ENCODE measurements around the gene CIITA.
"Not testable (repeated sequence)": the region's sequence is repeated elsewhere in the genome, so short reads cannot be mapped to it uniquely, and the experiment has no call there.

CIITA gene

DNA sequence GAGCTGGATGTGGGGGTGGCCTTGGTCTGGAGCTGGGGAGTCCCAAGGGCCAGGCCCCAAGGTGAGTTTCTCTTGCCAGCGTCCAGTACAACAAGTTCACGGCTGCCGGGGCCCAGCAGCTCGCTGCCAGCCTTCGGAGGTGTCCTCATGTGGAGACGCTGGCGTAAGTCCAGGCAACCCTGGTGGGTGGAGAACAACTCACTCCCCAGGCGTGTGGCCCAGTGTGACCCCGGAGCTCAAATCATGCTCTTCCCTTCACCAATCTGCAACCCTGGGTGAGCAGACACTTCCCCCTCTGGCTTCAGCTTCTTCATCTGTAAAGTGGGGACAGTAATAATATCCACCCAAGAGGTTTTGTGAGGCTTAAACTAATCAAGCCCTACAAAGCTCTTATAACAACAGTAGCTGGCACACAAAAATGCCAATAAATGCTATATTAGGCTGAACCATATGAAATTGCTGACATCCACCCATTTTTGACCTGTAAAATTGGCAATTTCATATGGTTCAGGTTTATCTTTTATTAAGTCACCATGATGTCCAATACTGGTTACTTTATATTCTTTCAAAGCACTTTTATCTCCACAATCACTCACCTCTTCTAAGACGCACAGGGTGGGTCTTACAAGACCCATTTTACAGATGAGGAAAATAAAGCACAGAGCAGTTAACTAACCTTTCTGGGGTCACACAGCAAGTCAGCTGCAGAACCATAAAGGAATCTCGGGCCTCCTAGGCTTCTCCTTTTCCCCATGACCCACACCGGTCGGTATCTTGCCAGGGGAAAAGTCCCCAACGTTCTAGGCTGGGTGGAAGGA, 45.5 kb downstream of the CIITA start:
- DNase-seq, result no peak

DNA sequence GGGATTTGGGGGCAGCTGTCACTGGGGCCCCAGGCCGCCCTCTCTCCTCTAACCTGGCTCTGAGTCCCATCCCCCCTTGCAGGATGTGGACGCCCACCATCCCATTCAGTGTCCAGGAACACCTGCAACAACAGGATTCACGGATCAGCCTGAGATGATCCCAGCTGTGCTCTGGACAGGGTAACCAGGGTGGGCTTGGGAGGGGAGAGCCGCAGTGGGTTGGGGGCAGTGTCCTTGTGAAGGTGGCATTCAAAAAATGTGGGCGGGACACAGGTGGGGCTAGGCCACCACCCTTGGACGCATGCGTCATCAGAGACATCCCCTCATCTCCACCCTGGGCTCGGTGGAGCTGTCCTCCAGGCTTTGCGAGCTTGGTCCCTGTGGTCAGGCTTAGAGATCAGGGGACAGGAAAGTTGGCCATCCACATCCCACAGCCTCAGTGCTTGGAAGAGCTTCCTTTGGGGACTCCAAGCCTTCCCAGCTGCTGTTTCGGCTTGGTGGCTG, 46.2 kb downstream of the CIITA start:
- no peak for DNase-seq

DNA sequence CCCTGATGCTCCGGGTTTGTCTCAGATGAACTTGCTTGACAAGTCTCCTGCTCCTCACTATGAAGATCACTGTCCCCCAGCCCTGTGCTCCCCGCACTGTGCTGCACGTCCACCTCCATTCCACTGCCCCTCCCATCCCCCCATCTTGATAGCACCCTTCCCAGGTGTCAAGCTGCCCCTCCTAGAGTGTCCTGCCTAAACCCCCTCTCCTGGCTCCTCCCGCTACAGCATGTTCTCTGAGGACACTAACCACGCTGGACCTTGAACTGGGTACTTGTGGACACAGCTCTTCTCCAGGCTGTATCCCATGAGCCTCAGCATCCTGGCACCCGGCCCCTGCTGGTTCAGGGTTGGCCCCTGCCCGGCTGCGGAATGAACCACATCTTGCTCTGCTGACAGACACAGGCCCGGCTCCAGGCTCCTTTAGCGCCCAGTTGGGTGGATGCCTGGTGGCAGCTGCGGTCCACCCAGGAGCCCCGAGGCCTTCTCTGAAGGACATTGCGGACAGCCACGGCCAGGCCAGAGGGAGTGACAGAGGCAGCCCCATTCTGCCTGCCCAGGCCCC, 46.7 kb downstream of the CIITA start:
- DNase-seq, result no peak

DNA sequence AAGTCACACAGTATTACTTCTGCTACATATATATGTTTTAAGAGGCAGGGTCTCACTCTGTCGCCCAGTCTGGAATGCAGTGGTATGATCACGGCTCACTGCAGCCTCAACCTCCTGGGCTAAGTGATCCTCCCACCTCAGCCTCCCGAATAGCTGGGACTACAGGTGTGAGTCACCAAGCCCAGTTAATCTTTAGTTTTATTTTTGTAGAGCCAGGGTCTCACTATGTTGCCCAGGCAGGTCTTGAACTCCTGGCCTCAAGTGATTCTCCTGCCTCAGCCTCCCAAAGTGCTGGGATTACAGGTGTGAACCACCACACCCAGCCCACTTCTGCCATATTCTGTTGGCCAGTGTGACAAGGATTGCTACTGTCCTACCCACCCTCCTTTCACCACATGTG, 48.3 kb downstream of the CIITA start:
- not testable (repeated sequence) for DNase-seq

DNA sequence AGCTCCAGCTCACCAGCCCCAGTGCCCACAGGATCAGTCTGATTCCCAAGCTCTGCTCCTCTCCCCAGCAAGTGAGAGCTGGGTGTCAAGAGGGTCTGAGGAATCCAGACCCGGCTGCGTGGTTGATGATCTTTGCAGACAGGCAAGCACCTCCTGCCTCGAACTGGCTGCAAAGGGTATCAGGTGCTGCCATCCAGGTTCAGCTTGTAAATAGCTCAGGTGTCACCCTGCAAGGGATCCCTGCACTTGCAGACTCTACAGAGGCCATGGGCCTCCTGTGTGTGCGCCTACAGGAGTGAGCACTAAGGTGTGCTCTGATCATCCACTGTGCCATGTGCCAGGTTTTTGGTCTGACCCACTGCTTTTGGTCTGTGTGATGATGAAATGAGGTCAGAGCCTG, 49.1 kb downstream of the CIITA start:
- no peak for DNase-seq

DNA sequence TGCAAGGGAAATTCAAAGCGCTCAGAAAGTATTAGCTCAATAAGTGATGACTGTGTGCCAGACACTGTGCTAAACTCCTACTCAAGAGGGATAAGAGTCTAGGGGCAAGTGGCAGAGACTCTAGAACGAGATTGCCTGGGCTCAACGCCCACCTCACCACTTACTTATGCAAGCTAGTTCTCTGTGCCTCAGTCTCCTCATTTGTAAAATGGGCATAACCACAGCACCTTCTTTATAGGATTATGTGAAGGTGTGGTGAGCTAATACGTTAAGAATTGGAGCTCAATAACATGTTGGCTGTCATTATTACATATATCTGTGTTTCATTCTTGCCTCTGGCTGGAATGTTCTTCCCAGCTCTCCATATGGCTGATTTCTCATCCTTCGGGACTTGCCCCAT, 49.9 kb downstream of the CIITA start:
- DNase-seq, result no peak

DNA sequence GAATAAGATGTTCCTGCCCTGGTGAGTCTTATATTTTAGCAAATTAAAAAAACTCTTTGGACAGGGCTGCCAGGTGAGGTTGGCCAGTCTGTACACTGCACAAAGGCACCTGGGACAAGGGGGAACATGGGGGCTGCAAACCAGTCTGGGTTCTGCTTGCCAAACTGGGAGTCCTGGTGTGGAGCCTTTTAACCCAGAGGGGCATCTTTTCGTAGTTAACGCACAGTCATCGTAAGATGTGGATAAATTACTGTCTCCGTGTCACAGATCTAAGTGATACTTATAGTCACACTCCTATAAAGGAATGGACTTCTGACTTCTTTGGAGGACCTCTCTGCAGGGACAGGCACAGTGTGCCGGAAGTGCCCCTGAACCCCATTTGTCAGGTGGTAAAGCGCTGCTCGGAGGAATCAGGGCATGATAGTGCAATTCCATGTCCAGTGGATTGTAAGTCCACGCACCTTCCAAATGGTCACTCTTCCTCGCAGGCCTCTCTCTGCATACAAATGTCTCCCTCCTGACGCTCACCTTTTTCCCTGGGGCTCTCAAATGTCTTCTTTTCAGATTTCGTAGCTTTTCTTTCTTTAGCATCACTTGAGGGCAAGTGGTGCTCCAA, 50.6 kb downstream of the CIITA start:
- DNase-seq, result no peak

DNA sequence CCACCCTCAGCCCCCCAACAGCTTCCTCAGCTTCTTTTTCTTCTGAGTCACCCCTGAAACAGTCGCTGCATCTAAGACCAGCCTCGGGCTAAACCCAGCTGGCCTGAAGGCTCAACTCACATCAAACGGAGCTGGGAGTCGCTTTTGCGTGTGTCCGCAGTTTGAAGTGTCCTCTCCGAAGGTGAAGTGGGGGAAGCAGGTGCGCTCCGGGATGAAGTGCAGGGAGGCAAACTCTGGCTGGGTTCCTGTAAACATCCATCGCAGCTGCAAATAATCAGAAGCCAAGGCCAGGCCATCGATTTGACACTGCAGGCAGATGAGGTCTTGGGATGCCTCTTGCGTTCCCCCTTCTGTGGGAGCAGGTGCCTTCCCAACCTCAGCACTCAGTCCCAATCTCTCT, 52.1 kb downstream of the CIITA start:
- not testable (repeated sequence) for DNase-seq

DNA sequence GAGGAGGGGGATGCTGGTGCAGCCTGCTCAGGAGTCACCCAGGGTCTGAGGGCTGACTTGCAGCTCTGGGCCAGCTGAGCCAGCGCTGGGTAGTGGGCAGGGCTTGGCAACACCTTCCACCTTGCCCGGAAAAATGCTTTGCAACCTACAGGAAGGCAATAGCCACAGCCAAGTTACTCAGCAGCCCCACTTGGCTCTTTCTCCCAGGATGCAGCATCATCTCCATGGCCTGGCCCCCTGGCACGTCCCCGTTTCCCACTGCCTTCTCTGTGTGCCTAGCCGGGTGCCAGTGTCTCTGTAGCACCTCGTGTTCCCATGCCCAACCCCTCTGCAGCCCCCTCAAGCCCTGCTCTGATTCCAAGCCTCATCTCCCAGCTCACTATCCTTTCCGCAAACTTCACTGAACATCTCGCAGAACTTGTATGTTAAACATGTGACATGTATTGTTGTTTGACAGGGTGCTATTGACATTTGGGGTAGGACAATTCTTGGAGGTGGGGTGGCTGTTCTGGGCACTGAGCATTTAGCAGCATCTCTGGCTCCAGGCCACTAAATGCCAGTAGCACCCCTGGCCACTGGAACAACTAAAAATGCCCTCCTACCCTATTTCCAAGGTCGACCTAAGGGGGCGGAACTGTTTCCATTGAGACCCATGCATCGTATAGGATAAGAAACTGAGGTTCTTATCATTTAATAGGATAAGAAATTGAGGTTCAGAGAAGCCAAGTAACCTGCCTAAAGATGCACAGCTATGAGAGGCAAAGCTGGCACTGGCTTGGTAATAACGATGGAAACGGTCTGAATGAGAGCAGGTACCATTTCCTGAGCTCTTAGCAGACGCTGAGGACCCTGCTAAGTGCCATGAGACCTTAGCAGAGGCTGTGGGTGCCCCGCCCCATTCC, 53.1 kb downstream of the CIITA start:
- no peak for DNase-seq

DNA sequence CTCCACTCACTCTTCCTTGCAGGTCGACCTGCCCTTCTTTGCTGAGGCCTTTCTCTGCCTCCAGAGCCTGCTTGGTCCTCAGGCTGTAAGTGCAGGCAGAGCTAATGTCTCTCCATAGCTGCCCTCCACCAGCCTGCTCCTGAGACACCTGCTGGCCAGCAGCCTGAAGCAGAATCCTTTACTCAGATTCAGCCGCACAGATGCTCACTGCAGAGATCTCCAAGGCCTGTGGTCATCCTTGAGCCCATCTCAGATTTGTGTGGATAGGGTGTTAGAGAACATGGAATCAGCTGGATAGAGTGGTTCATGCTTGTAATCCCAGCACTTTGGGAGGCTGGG, 53.7 kb downstream of the CIITA start:
- no peak for DNase-seq

DNA sequence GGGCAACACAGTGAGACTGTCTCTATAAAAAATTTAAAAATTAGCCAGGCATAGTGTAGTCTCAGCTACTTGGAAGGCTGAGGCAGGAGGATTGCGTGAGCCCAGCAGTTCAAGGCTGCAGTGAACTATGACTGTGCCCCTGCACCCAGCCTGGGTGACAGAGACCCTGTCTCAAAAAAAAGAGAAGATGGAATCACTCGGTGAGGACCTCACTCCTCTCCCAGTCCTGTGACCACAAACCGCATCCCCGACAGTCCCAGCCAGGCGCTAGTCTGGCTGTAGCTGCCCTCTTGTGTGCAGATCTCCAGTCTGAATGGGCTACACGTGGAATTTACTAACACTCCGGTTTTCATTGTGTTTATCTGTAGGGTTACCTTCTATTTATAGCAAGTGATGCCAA, 54.1 kb downstream of the CIITA start:
- no peak for DNase-seq

DNA sequence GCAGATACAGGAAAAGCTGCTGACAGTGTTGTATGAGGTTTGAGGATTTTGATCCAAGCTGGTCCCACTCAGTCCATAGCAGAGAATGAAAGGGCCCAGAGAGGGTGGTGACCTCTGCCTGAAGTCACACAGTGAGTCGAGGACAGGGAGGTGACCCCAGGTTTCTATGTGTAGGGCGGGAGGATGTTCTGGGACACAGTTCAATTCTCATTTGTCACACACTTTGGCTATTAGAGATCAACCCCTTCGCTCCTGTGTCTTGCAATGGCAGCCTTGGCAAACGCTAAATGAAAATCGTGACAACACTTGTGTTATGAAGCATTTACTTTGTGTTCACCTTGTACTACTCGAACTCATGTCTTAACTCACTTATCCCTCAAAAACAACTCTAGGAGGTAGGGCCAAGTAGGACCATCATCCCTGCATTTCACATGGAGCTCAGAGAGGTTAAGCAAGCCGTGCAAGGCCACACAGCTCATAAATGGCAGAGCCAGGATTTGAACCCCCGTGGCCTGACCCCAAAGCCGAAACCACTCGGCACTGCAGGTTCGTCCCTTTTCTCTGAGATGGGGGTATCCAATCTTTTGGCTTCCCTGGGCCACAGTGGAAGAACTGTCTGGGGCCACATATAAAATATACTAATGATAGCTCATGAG, 55.1 kb downstream of the CIITA start:
- no peak for DNase-seq

DNA sequence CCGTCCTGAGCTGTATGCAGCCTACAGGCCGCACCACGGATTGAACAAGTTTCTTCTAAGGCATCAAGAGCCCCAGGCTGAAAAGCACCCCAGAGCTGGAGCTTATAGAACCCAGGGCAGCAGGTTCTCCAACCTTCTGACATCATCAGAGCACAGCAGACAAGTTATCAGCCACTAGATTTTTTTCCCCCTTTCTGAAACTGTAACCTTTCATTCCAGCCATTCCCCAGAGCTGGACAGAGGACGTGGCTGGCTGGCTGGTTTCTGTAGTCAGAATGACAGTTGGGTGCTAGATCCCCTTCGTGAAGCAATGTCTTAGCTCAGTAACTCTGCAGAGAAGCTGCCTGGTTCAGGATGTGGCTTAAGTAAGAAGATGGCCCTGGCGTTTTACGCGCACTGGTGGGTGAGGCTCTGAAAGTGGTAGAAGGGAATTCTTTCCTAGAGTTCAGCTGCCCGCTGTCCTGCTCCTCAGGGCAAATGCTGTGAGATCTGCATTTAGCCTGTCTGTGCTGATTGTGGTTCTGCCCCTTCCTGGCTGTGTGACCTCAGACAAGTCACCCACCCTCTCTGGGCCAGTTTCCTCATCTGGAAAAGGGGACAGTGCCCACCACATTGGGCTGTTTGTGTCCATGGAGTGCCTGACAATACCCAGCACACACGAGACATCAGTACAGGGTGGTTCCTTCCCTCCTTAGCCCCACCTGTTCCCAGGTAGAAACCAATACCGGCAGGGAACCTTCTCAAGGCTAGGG, 56.1 kb downstream of the CIITA start:
- DNase-seq, result no peak

DNA sequence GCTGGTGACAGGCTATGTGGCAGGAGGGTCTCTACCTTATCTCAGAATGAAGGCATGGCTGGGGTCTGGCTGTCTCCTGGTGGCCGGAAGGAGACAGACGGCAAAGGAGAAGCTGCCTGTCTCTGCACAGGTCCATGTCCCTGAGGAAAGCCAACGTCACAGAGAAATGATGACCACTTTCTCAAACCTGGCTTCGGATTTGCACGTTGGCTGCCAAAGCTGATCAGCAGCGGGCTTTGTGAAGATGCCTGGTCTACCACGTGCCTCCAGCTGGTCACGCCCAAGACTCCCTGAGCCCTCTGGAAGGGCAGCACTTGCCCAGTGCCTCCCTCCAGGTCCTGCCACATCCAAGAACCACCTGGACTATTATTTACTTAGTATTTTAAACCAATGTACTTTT, 56.9 kb downstream of the CIITA start:
- DNase-seq, result no peak

DNA sequence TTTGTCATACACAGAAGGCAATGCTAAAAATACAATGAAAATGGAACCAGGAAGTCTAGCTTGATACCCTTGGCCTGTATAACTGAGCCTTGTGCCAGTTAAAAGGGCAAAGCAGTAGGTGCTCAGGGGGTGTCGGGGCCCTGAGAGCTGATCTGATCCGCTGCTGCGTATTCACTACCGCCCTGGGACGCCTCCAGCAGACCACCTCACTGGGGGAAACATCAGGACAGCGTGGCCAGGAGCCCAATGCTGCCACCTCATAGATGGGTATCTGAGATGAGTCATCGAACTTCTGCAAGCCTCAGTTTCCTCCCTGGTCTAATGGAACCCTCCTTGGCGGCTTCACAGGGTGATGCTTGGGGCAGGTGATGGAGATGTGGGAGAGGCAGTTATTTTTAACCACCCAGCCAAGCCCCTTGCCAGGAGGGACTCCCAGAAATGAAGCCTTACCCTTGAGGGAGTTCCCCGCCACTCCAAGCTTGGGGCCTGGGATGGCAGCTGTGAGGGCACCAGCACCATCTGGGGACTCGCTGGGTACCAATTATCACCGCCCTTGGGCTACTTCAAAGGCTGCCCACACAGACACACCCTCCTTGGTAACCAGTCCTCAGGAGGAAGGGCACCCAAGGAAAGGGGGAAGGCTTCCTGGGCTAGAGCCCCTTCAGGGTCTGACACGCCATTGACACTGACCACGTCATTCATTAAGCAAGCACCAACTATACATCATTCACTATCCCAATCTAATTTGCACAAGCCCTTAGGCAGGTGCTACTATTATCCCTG, 57.5 kb downstream of the CIITA start:
- no peak for DNase-seq

DNA sequence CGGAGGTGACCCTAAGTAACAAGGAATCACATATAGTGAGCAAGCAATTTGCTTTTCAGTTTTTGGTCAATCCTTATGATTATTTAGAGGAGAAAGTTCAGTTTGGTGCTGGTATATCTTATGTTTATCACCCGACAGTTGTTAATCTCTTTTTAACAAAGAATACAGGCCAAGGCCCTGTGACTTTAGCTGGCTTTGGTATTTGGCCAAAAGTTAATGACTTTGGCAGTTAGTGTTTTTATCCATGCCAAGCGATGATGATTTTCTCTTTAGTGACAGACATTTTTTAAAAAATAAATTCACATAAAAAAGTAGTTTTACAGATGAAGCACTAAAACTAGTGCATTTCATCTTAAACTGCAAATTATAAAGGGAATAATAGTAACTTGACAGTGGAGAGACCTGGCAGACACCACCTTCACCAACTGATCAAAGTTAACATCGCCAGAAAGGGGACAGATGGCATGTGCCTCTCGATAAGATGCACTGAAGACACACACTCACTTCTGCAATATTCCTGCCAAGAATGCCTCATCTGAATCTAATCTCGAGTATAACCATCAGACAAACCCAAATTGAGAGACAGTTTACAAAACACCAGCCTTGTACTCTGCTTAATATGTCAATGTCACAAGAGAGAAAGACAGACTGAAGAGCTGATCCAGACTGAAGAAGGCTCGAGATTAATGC, 58.4 kb downstream of the CIITA start:
- DNase-seq, result no peak

DNA sequence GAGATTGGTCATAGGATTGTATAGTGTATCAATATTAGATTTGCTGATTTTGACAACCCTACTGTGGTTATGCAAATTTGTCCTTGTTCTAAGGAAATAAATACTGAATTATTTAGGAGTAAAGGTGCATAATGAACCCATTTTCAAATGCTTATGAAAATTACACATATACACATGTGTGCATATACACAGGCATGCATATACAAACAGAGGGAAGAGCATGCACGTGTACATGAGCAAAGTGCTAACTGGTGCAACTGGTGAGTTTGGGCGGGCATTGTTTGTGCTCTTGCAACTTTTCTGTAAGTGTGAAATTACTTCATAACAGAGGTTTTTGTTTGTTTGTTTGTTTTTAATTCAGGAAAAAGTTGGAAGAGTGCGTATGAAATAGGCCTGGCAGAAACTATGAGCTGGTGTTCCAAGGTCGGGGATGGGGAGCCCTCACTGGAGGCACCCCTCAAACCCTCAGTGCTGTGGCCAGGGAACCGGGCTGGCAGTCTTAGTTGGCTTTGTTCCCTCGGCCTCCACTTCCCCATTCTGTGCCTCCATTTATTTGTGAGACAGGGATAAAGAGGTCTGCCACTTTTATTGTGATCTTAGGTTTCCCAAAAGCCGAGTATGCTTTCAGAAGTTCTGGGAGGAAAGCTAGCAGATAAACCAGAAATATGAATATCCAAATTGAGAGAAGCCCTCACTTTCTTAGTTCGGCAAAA, 59.4 kb downstream of the CIITA start:
- DNase-seq, result no peak

DNA sequence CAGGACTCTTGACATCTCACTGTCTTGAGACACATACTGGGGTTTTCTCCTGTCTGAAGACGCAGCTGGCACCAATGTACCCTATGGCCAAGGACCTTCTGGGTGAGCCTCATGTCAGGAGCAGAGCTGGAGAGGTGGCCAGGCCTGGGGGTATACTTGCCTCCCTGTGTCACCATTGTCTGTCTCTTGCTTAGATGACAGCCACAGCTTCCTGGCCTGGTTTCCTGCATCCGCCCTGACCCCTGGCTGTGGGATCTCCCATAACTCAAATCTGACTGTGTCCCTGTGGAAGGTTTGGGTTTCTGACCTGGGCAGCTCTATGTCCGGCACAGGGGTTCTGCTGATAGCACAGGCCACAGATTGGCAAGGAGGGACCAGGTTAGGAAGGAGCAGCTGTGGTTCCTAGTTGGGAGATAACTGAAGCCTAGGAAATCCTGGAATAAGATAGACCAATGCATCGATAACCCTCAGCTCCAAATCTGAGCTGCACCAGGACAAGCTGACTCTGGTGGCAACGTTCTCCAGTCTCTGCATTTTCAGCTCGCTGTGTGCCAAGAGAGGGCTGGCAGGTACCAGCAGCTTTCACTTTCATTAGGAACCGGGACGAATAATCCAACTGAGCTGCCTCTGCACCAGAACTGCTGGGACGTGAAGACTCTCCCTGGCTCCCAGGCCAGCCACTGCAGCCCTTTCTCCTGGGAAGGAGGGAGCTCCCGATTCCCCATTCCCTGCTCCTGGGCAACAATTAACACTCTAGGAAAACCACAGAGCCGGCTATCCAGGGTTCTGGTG, 60.3 kb downstream of the CIITA start:
- no peak for DNase-seq

DNA sequence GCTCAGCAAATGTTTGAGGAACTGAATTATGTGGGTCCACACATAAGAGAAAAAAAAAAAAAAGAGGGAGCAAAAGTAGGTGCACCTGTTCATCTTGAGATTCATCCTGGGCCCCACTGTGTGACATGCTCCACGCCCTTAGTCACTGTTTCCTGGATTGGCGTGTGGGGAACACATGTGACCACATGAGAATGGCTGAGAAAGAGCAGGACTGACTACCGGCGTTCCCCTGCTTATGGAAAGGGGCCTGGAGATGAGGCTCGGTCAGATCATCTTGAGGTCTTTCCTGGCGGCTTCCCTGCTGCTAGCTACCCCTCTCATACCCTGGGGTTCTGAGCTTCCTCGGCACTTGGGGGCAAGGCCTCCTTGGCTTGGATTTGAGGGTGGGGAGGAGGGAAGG, 61.3 kb downstream of the CIITA start:
- DNase-seq, result no peak
